Astrocyte of the cerebellum (primary cell): ENCODE data around the gene FIGNL1.

Source experiments
- DNase-seq: peaks from one replicate; pipeline ENCODE4 v3.0.0-alpha.2; 2011; ENCODE audit warnings: low read depth
- H3K4me3 ChIP-seq: 2 replicates; pipeline ENCODE4 v1.5.1; 2011; ENCODE audit warnings: mild to moderate bottlenecking, low read depth, low read length, moderate library complexity
- in situ Hi-C: cut with HindIII; loops from 2 replicates; pipeline ENCODE4 v1.10.0; 2017; ENCODE audit warnings: low sequenced_read_pairs
- TF ChIP-seq, protein P1 (sequence below): IDR thresholded peaks from 2 replicates; pipeline ENCODE4 v1.5.1; 2012; ENCODE audit warnings: low read length, low read depth, moderate library complexity, mild to moderate bottlenecking; ENCODE audit errors: missing control alignments

FIGNL1 gene

DNA sequence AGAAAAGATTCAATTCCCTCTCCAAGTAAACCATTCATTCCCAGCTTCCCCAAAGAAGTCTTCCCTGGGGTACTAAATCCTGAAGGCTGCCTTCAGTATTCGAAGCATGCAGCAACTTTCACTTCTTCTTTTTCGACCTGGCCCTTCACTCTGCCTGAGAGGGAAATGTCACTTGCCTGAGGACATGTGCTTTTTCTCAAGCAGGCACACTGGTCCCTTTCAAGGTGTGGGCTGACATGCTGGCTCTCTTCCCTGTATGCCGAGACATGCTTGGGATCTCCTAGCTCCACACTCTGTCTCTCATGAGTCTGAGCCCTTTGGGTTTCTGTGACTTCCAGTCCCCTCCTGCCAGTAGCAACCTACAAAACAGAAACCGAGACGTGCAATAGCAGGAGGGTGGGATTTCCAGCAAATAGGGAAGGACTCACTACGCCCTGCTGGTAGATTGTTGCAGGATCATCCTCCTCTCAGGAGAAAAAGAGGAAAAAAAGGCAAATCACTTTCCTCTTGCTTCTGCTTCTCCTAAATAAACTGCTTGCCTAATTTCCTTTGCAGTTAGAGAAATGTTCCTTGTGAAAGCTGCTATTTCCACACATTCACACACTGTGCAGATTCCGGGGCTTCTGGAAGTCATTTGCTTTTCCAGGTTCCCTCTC is 33.5 kb downstream of the FIGNL1 start:
- no peak overlapping the region for H3K4me3 ChIP-seq
- in situ Hi-C loops, result no loop called here
- DNase-seq, result no peak

DNA sequence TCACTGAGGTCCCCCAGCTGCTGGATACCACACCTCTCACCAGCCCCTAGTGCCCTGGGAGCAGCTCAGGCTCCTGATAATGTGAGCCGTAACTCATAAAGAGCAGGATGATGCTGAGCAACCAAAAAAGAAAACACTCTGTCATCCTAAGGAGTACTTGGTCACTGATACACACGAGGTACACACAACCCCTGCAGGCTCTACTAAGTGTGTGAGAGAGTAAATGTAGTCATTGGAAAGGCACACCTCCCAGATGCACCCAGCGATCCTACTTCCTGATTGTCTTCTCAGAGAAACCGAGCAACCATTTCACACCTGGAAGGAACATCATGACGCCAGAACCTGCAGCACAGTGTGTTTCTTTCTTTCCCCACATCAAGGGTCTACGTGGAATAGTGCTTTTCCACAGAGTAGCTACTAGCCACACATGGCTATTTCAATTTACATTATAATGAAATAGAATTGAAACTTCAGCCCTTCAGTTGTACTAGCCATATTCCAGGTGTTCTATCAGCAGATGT is 34.2 kb downstream of the FIGNL1 start:
- no peak for DNase-seq
- TF ChIP-seq, protein P1, sequence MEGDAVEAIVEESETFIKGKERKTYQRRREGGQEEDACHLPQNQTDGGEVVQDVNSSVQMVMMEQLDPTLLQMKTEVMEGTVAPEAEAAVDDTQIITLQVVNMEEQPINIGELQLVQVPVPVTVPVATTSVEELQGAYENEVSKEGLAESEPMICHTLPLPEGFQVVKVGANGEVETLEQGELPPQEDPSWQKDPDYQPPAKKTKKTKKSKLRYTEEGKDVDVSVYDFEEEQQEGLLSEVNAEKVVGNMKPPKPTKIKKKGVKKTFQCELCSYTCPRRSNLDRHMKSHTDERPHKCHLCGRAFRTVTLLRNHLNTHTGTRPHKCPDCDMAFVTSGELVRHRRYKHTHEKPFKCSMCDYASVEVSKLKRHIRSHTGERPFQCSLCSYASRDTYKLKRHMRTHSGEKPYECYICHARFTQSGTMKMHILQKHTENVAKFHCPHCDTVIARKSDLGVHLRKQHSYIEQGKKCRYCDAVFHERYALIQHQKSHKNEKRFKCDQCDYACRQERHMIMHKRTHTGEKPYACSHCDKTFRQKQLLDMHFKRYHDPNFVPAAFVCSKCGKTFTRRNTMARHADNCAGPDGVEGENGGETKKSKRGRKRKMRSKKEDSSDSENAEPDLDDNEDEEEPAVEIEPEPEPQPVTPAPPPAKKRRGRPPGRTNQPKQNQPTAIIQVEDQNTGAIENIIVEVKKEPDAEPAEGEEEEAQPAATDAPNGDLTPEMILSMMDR, result no peak
- in situ Hi-C loops, result no loop called here
- H3K4me3 ChIP-seq, result no peak overlapping the region

More for the DNA sequence above, 33.5 kb downstream of the FIGNL1 start:
- TF ChIP-seq, protein P1, result no peak

DNA sequence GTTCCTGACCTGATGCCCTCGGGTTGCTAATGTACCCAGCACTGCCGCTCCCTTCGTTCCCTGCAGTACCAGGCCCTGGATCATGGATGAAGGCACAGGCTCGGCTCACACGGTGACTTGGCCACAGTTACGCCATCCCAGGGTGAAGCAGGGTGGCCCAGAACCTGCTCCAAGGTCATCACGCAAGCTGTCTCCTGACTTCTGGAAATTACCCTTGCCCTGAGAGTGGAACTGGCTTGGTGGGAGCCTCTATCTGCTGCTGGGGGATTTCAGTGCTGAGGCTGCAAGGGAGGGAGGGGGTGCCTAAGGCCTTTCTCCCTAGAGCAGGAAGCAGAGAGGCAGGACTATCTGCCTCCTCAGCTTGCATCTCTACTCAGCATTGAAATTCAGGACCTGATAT is 36.6 kb downstream of the FIGNL1 start:
- H3K4me3 ChIP-seq, result no peak overlapping the region
- in situ Hi-C loops, result no loop called here
- TF ChIP-seq, protein P1, result no peak
- DNase-seq, result no peak

DNA sequence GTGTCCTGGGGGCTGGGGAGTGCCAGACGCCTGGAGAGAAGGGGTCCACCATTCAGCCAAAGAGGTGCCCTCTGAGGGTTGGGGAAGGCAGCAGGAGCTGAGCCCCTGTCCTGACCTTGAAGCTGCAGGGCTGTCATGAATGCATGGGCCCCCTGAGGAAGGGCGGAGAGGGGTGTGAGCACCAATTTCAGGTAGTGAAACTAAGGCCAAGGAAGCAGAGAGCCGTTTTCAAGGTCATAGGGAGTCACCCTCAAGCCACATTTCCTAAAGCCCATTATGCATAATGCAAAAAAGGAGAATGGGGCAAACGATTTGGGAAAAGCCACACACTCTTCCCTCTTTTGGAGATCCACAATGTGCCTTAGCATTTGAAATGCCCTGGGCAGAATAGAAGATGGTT is 37.2 kb downstream of the FIGNL1 start:
- DNase-seq, result no peak
- TF ChIP-seq, protein P1, result no peak
- in situ Hi-C loops, result no loop called here

DNA sequence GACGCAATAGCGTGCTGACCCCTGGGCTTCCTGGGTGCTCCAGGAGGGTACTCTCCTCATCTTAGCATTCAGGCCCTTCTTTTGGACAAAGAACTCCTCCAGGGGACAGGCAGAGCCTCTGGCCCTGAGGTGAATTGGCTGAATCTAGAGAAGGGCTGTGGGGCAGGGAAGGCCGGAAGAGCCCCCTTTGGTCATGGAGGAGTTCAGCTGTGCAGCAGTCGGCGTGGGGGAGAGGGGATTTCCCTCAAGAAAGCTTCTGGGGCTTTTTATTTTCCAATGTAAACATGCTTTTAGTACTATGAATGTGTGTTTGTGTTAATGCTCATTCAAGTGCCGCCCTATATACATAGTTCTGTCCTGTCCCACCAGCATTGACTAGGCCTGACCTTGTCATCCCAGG is 38.8 kb downstream of the FIGNL1 start:
- H3K4me3 ChIP-seq, result no peak overlapping the region
- in situ Hi-C loops, result no loop called here
- DNase-seq, result no peak
- TF ChIP-seq, protein P1, result no peak

More for the DNA sequence above, 37.2 kb downstream of the FIGNL1 start:
- no peak overlapping the region for H3K4me3 ChIP-seq

DNA sequence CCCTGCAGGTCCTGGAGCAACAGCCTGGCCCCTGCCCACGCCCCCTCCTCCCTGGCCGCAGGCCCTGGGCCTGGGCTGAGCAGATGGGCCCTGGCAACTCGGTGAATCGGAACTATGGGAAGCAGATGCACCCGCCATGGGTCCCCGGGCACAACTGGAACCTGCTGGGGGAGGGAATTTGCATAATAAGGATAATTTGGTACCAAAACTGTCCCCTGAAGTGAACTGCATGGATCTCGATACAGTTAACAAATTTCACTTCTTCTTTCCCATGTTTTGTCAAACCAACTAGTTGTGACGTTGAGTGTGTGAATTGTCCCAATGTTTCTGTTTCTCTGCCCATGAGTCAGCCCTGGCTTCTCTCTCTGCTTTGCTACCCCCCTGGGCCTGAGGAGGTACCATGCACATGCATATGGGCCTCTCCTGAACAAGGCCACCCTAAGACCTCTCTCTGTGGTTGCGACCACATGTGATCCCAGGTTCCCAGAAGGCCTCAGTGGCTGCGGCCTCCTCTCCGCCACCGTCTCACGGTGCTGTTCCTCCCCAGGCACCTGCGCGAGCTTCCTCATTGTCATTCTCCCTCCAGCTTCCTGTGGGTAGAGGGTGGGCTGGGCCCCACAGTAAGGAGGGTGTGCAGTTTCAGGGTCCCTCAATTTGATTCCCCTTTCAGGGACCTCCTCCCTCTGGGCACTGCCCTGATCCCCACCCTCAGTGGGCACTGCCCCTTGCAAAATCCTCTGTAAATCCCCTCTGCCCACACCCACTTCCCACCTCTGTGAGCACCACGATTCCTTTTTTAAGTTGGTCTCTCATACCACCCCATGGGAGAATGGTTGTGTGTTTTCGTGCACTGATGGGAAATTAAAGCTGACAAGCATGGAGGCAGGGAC is 40.0 kb downstream of the FIGNL1 start:
- no peak for DNase-seq
- in situ Hi-C loops, result no loop called here
- H3K4me3 ChIP-seq, result no peak overlapping the region
- TF ChIP-seq, protein P1, result no peak
